HG03521 (cell line): ENCODE data around the gene SH3BP2.

Experiments
- ATAC-seq: cut with Tn5 transposase; IDR thresholded peaks from one replicate; pipeline ENCODE4 v1.9.1; 2021; ENCODE audit warnings: mild to moderate bottlenecking, moderate library complexity; ENCODE audit not compliant: unreplicated experiment

Gene SH3BP2

GRCh38 chr4:2871466-2871865 lies 78.6 kb downstream of the SH3BP2 start:
- ATAC-seq = no peak

GRCh38 chr4:2871911-2872310 lies 79.0 kb downstream of the SH3BP2 start:
- ATAC-seq = no peak

DNA sequence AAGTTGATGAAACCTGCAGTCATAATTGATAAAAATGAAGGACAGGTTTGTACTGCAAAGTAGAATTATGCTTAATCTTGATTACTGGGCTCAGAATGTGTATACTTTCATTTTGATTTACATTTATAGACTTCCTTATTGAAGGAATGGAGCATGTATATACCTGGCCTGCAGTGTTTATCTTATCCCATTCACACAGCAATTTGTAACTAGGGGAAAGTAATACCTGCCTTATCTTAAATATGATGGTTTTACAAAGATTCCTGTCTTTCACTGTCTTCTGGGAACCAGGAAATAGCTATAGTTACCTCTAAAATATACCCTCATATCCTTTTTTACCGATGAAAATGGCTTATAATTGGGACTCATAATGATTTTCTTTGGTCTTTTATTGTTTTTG lies 80.4 kb downstream of the SH3BP2 start:
- ATAC-seq = no peak

- no peak for ATAC-seq
Observed at GRCh38 chr4:2874861-2875260, 82.0 kb downstream of the SH3BP2 start.

GRCh38 chr4:2875556-2875955 lies 82.7 kb downstream of the SH3BP2 start:
- no peak for ATAC-seq

GRCh38 chr4:2878346-2878745 lies 85.5 kb downstream of the SH3BP2 start:
- no peak for ATAC-seq

DNA sequence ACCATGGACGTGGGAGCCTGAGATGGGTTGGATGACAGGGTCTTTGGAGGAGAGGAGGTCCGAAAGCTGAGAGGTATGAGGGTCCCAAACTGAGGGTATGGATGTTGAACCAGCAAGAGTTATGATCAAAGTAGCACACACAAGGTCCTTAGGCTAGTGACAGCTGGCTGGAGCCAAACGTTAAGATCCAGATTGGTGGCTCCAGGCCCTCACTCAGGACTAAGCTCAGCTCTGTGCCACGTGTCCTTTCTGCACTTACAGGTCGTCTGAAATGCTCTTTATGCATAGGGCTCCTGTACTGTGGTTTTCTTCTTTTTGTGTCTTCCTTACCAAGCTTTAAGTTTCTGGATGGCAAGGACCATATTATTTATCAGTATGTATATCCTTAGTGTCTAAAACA lies 86.1 kb downstream of the SH3BP2 start:
- no peak for ATAC-seq

DNA sequence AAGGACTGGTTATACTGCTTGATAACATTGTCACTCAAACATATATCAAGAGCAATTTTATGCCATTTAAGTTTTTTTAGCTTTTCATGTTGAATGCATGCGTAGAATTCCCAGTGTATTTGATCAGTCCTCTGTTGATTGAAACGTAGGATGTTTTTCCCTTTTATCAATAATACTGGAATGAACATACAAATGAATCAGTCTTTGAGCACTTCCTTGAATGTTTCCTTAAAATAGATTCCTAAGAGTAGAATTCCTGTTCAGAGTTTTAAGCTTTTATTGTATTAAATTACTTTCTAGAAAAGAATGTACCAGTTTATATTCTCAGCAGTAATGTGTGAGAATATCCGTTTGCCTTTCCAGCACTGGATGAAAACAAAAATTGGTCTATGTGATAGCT lies 88.5 kb downstream of the SH3BP2 start:
- ATAC-seq = no peak

- ATAC-seq = no peak
Observed at GRCh38 chr4:2882341-2882740, 89.5 kb downstream of the SH3BP2 start.

DNA sequence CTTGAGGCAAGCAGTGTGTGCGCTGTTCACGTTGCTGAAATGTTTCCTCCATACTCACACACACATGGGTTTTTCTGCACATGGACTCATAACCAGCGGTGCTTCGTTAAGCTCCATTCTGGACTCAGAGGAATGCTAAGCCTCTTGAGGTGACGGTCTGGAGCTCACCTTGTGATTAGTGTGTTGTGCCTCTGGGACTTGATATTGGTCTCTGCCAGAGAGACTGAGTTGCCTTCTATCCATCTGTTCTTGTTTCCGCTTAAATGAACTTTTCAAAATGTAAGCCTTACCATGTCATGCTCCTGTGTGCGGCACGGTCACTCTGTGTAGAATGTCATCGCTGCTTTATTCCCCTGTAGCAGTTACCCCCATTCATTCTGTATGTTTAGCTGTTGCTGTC lies 93.3 kb downstream of the SH3BP2 start:
- no peak for ATAC-seq

- no peak for ATAC-seq
Observed at GRCh38 chr4:2886622-2887021, 93.7 kb downstream of the SH3BP2 start.

- ATAC-seq = no peak
Observed at GRCh38 chr4:2887343-2887742, 94.5 kb downstream of the SH3BP2 start.

GRCh38 chr4:2888886-2889285 lies 96.0 kb downstream of the SH3BP2 start:
- ATAC-seq = no peak
